NT2/D1 (cell line): ENCODE results near the gene TMEM223.

Experiments
- YY1 ChIP-seq: IDR thresholded peaks from 2 replicates; pipeline ENCODE4 v1.6.1; 2011; ENCODE audit not compliant: insufficient read length, insufficient read depth
- ZNF274 ChIP-seq: IDR thresholded peaks from 2 replicates; pipeline ENCODE4 v1.6.1; 2011; ENCODE audit warnings: mild to moderate bottlenecking, low read depth, low read length

DNA sequence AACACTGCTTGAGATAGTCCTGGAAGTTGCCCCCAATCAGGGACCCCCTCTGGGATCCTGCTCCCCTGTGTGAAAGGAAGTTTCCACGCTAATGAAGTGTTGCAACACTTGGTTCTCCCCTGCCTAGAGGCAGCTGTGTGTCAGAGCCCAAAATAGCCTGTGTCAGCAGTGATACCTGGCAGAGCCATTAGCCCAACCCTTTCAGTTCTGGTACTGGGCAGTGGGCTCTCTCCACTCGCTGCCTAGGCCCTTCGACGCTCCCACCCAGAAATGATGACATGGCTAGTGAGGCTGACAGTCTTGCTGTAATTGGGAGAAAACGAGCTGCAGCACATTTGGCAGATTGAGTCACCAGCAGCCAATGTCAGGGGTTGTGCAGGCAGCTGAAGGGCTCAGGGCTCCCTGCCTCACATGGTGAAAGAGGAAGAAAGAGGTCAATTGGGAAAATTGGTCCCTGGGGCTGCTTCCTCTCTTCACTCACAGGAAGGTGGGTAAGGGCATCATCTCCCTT is 14.9 kb upstream of the TMEM223 start:
- TF ChIP-seq ZNF274 (no peak), YY1 (no peak)
